K562 (cell line): ENCODE measurements around the gene PRICKLE4. TPM values are rescaled to one million over a fixed set of nuclear protein-coding genes. Genes with fewer than 3 reads are reported as not detected.

Experiments used
- FOSL1 ChIP-seq: fragments of 200-800 bp; sonication (Bioruptor generic); conservative IDR thresholded peaks from 2 replicates; pipeline ENCODE4 v1.6.1; 2016; ENCODE audit warnings: missing genetic modification characterization, missing compliant biosample characterization
- TEAD2 ChIP-seq: fragments of 450-650 bp; IDR thresholded peaks from 2 replicates; pipeline ENCODE4 v1.6.1; 2016; ENCODE audit warnings: missing genetic modification characterization, control low read depth, missing compliant biosample characterization
- polyA plus RNA-seq, 8 experiments: library from polyadenylated mRNA; depleted of rRNA in 4 of 8; stranded (reverse) in 5 of 8; unstranded in 3 of 8; fragments of >200 nt; fragmentation: Nextera tagmentation in 2 of 8; fragmentation: Illumina TruSeq in 1 of 8; extraction: Ambion mirVana in 2 of 8; extraction: Trizol in 1 of 8; gene quantifications; 2 replicates each; pipeline versions ENCODE4 v1.2.1 to v1.2.3, GENCODE V29; 2011 to 2014; ENCODE audit warnings: inconsistent platforms in 1 of 8, missing spikeins in 1 of 8
- total RNA-seq, 7 experiments: library from RNA; depleted of rRNA in 6 of 7; stranded (reverse); fragments of >200 nt in 6 of 7; fragmentation: Illumina TruSeq in 2 of 7; extraction: Trizol in 2 of 7; gene quantifications; 2 replicates each; pipeline versions ENCODE4 v1.2.1 to v1.2.3, GENCODE V29; 2011 to 2021; ENCODE audit warnings: low replicate concordance in 1 of 7
- TF ChIP-seq, protein P1 (sequence below), 2 experiments: IDR thresholded peaks; 2 replicates each; pipeline ENCODE4 v1.6.1; 2012; ENCODE audit warnings: improper control_type of control experiment in 2 of 2, low read depth in 2 of 2, low read length in 2 of 2, borderline replicate concordance in 1 of 2

The PRICKLE4 gene
- total and polyA plus RNA-seq, 9 of the 15 experiments (the other 6 are each of a cell fraction or from before 2014, with no cell fraction given), result 0.20 to 0.32 (median 0.27) TPM; not detected in 6

DNA sequence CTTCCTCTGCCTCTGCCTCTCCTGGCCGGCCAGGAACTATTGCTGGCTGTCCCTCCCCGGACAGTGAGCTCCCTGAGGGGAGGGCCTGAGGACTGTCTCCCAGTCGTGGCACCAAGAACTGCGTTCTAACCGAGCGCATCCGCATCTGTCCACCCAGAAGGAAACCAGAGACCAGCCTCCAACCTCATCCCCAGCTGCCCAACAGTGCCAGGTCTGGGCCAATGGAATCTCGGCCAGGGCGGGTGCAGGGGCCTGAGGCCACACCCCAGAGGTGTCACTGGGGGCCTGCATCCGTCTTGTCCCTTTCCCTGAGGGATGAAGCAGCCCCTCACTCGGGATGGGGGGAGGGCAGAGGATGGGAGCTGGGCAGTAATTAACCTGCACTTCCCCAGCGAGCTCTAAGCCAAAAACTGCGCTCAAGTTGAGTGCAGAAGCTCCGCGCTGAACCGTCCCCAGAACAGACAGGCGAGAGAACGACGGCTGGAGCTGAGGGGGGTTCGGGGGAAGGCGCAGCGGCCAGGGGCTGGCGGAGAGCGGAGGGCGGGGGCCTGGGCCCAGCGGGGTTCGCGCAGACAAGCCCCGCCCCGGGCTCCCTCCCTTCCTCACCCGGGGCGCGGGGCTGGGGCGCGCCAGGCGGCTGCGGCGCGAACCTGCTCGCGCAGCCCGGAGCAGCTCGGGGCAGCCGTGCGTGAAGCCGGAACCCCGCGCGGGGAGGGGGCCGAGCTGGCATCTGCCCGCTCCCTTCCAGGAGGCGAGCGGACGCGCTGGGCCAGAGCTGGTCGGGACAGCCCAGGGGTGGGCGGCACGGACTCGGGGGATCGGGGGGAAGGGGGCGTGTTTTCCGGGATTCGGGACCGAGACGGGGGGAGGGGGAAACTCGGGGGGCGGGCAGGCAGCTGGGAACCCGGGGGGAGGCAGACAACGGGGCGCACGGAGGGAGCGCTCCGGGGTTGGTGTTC is 46.6 kb upstream of the PRICKLE4 start (continued):
- no peak for TF ChIP-seq TEAD2 (tag)
- TF ChIP-seq FOSL1 (tag), result no peak
- TF ChIP-seq, protein P1, sequence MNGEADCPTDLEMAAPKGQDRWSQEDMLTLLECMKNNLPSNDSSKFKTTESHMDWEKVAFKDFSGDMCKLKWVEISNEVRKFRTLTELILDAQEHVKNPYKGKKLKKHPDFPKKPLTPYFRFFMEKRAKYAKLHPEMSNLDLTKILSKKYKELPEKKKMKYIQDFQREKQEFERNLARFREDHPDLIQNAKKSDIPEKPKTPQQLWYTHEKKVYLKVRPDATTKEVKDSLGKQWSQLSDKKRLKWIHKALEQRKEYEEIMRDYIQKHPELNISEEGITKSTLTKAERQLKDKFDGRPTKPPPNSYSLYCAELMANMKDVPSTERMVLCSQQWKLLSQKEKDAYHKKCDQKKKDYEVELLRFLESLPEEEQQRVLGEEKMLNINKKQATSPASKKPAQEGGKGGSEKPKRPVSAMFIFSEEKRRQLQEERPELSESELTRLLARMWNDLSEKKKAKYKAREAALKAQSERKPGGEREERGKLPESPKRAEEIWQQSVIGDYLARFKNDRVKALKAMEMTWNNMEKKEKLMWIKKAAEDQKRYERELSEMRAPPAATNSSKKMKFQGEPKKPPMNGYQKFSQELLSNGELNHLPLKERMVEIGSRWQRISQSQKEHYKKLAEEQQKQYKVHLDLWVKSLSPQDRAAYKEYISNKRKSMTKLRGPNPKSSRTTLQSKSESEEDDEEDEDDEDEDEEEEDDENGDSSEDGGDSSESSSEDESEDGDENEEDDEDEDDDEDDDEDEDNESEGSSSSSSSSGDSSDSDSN (IDR thresholded peaks at IDR 0.05; ENCODE audit: borderline replicate concordance in 1 of 2, low read depth in 2 of 2, low read length in 2 of 2), result peak in 1 of 2 experiments; percentile 46; a peak in 1 of 4 replicates
- TF ChIP-seq, all 486 proteins: peak for 17
